Stimulated activated CD8-positive, alpha-beta memory T cell treated with anti-CD3 and anti-CD28 coated beads, Interleukin-15, amount 100 ng/mL, for 1 hour (primary cell): ENCODE data around the gene DEFB114.
"Not testable (repeated sequence)": the region's sequence is repeated elsewhere in the genome, so short reads cannot be mapped to it uniquely, and the experiment has no call there.

Experiments used
- DNase-seq: peaks from one replicate; pipeline ENCODE4 v3.0.0-alpha.2; 2020; ENCODE audit warnings: low read depth

DEFB114 gene, protein sequence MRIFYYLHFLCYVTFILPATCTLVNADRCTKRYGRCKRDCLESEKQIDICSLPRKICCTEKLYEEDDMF

DNA sequence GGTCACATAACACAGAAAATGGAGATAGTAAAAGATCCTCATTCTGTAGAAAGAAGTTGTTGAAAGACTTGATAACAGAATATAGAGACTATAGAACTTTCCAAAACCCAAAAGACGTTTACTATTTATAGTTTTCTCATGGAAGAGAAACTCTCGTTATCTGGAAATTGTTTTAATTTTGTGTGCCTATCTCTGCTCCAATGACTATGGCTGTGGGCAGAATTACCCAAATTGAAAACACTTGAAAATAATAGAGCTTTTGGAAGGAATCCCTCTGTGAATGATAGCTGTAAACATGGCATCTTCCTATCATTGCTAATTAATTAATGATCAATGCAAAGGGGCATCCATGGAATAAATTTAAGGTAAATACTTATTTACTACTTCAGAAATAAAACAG is at the start of gene DEFB114:
TSS of gene DEFB114 (minus strand) at position 101 of the 400 bp plus-strand sequence. CDS start at position 42, 59 bp downstream.
- DNase-seq = no peak

DNA sequence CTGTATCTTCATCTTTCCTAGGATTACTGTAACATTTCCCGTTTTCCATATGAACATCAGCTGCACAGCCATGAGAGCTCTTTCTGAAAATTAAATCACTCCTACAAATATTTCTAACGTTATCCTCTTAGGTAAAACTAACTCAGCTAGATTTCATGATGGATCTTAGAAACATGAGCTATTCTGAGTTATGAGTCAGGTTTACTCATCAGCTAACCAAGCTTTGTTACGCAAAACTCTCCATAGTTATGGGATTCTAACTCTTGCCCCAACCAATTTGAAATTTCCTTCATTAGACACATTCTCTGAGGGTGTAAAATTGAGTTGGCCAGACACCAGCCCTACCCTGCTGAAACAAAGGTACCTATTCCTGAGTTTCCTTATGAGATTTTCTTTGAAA is 43.9 kb upstream of the DEFB114 start:
- DNase-seq = no peak

DNA sequence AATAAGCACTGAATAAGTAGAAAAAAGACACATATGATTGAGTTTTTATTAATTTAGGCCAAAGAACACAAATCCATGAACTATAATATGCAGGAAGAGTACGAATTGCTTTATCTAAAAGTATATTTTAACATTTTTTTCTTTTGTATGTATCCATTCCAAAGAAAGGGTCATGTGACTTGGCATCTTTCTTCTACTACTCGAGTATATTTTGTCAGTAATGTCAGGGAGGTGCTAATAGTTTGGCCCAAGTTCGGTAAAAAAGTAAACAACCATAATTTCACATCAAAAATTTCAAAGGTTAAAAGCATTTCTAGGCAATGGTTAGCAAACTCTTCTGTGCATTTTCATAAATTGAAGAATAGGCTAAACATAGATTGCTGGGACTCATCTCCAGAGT is 39.2 kb upstream of the DEFB114 start:
- no peak for DNase-seq

DNA sequence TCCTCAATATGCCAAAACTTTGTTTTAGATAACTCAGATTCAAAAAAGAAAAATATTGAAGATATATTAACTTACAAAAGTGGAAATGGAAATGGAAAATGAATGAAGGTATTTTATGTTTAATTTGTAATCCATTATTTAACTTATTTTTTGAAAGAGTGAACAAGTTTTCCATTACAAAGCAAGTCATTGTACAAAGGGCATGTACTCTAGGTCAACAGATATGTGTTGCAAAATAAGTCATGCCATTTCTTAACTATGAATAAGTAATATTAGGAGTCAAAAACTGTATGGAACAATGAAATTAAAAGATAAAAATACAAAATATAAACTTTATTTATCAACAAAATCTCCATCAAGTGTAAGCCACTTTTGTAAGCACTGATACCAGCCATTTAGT is 31.3 kb upstream of the DEFB114 start:
- DNase-seq = no peak

DNA sequence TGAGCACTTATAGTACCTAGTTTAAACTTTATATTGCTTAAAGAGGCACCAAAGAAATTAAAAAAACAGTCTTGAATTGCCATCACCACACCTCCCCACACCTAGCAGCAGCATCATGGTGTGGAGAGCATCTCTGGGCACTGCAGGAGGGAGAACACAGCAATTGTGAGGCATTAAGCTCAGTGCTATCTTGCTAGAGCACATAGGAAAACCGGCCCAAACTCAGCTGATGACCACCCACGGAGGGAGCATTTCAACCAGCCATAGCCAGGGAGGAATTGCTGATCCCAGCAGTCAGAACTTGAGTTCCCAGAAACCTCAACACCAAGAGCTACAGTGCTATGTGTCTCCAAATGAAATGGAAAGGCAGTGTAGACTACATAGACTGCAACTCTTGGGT is 24.9 kb upstream of the DEFB114 start:
- DNase-seq = no peak

DNA sequence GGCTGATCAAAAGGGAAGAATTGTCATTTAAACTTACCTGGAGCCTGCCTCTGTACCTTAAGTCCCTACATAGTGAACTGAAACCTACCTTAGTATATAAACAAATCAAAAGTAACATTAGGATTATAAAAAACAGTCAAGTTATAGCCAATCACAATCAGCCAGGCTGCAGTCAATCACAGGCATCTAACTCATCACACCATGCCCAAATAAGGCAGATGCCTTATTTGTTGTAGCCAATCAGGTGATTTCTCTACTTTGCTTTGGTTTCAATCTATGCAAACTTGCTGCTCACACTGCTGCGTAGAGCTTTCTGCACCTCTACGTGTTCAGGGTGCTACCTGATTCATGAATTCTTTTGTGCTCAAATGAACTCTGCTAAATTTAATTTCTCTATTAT is 23.8 kb upstream of the DEFB114 start:
- no peak for DNase-seq

DNA sequence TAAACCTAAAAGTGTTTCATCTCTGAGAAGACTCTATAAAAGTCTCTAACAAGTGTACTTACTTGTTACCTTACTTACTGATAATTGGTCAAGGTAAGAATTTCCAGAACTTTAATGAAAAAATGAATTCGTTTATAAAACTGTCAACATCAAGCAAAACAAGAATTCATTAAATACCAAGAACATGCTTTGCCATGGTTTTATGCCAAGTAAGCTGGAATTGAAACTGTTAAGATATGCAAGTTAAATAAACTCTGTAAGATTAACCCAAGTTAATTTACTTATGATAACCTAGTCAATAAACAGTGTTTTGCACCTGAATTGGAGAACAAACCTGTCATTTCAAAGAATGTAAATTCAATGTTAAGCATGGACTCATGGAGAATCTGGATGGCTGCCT is 22.6 kb upstream of the DEFB114 start:
- DNase-seq = no peak

DNA sequence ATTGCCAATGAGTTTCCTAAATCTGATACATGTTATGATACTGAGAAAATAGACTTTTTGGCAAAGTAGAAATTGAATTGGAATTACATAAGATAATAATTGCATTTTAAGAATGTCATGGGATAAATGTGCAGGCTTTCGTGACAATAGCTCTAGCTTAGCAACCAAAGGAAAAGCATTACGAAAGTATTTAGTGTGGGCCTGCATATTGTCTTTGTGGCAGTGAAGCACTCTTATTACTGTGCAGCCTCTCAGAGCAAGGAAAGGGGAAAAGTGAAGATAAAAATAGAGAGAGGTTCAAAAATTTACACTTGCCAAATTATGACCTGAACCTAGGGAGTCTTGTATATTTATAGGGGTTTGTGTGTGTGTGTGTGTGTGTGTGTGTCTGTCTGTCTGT is 18.1 kb upstream of the DEFB114 start:
- DNase-seq = no peak

DNA sequence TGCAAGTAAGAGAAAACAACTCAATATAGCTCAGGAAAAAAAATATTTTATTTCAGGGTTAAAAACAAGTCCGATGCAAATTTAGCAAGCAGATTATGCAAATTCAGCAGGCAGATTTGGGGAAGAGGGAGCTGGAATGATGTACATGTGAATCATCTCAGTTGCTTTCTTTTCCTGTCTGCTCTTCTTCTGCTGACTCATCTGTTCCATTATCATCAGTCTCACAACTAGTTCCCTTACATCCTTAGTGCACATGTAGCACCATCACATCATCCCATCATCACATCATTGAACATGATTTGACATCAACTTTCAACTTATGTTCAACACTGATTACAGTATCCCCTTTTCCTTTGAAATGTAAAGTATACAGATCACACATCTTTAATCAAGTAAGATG is 16.9 kb upstream of the DEFB114 start:
- DNase-seq = no peak

DNA sequence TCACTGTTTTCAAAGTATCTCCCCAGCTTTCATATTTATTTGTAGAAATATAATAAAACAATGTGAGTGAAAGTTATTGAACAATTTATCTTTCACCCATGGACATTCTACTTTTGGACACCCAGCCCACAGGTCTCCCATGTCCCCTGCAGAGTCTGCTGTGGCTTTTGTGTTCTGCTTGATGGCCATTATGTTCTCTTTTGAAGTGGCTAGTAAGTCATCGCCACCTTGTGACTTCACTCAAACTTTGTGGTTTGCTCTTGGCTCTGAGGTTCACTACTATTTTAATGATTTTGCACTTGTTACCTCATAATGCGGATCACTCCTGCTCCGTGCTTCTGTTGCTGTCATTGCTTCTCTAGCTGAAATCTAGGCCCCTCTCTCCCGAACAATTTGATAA is 15.6 kb upstream of the DEFB114 start:
- no peak for DNase-seq

DNA sequence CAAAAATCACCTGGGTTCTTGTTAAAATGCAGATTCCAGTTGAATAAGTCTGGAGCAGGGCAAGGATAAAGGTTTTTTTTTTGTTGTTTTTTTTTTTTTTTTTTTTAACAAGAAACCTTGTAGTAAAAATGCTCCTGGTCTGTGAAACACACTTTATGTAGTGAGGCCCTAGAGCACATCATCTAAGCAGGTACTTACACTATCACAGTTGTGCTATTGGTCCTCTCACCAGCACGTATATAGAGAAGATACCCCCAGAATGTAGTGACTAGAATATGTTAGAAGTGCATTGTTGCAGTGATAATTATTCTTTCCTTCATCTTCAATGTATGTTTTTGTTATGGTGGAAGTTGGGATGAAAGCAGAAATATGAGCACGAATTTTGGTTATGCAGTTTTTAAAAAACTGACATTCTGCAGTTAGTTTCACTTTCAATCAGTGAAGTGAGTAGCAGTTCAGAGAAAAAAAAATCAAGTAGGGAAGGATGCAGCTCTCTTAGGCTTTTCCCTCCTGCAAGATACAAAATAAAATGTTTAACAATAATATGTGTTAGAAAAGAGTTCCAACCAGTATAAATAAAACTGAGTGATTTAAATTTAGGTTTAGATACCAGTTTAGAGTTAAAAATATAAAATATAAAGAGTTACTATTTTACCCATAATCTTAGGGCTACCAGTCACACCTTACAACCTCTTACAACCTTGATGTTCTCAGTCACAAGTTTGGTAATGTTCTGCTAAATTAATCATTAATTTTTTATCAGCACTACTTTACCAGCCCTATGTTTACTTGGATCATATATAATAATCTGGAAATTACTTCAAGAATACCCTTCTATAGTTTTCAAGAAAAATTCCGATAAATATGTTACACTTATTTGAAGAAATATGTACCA is 14.6 kb upstream of the DEFB114 start:
- DNase-seq = no peak

DNA sequence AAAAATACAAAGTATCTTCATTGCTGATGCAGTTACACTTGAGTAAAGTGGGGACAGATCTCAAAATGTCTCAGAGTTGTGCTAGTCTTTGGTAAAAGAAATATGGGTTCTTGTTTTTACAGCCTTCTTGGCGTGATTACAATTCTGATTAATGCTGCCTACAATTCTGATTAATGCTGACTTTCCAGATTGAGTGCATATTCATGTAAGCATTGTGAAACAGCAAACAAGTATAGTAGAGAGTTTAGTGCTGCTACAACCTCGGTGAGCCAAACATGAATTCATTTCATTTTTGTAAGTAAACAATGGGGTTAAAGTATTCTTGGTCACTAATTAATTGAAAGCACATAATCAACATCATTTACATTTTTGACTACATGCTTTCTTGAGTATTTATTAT is 5.6 kb upstream of the DEFB114 start, which contains the start of gene DEFB113:
TSS of gene DEFB113 (minus strand) at position 21 of the 400 bp plus-strand sequence. CDS start at position 21, 0 bp downstream.
- DNase-seq = no peak

DNA sequence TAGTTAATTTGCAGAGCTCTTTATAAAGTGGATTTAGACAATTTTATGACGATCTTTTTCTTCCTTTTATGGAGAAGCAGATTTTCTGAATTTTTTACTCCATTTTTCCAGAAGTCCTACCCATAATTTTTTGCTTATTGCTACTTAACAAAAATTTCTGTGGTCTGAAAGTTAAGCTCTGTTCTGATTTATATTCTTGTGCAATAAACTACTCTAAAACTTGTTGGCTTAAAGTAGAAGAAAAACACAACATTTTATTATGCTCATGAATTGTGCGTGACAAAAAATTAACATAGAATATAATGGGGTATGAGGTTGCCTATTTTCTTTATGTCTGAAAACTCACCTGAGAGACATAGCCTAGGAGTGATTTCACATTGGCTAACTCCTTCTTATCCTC is 2.9 kb upstream of the DEFB114 start:
- no peak for DNase-seq

DNA sequence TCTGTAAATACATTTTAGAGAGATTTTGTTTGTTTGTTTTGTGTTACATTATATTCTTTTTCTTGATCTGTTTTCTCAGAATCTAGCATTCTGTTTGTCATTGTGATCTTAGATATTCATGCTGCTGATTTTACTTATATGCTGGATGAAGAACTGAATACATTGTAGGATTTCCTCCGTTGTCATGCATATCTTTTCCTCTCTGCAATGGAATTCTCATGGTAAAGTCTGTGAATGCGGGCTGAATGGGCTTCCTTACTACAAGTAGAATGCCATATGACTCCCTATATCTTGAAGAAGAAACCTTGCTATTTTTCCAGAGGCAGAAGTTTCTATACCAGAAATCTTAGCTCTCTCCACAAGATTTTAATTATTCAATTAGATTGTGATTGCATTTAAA is 2.4 kb upstream of the DEFB114 start:
- DNase-seq = no peak

DNA sequence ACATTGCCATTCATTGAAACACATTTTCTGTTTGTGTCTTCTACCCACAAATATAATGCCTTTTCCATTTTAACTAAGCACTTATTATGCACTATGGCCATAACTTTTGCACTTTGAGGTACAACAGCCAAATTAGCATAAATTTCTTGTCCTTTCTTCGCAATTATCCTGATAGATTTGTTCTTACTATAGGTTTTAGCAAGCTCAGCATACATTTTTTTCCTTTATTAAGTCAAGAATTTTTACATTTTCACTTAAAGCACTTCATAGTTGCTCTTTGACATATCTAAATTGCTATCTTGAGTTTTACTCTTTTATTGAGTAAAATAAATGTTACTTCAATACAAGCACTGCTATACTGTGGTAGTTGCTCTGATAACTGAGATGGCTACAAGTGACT is 5.8 kb downstream of the DEFB114 start:
- DNase-seq = no peak

DNA sequence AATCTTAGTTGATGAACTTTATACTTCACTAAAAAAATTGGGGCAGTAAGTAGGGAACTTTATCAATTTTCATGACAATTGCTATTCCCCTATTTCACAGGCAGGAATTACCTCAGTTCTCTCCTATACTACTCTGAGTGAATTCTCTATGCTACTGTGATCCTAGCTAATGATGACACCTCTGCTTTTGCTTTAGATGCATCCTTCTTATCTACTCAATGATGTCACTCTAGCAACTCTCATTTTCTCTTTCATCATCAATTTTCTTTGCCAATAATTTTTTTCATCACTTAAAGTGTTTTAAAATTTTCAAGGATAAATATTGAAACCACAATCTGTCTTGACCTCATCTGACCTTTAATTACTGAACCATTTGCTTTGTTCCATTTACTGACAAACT is 8.1 kb downstream of the DEFB114 start:
- no peak for DNase-seq

DNA sequence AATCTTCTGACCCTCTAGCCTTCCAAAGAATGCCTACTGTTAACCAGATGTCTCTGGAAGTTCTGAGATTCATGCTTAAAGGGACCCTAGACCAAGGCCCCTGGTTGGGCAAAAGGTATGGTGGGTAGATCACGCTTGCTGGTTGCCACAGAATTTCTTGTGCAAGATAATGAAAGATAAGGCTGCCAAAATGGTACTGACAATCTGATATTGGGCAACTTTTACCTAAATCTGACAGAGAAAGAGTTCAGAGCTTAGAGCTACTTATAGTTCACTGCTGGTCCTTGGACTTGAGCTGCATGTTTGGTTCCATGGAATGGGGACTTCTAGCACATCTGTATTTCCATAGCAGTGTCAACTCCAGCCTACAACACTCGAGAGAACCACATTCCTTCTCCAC is 12.0 kb downstream of the DEFB114 start:
- DNase-seq = no peak

DNA sequence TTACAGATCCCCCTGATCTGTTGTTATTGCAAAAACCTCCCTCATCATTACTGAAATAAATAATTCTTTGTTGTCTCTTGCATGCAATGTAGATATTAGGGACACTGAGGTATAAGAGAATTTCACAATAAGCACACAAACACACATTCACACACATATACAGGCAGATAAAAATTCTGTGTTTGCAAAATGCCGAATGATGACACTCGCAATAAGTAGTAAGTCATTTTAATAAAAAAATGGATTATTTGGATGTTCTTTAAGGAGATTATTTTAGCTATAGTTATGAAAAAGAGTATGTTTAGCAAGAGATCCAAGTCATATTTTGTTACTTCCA is 13.6 kb downstream of the DEFB114 start:
- DNase-seq = no peak

DNA sequence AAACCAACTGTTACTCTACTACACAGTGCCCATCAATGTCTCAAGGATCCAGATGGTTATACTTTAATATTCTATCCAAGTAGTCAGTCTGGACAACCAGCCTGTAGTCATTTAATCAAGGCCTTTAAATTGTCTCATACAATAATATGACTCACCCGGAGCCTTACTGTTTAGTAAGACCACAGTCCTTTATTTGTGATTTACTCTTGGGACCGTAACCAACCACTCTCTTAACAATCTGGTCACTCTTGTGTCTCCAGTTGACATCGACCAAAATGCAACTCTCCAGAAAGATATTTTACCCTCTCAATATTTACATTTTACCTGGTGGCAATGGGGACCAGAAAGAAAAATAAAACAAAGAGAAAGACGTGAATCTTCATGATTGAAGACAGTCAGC is 14.9 kb downstream of the DEFB114 start:
- no peak for DNase-seq

DNA sequence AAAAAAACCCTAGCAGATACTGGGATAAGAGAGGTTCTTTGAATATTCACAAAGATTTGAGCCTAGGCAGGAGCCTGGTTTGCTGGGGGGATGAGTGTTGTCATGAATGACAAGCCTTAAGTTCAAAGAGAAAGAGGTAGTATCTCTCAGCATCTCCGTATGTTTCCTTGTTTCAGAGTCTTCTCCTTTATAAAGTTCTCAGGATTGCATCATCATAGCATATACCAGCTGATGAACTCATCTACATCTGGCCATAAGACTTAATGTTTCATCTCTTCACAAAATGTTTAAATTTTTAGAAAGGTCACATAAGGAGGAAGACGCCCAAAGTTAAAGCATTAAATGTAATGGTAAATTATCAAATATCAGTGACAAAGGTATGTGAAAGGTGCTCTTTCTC is 17.1 kb downstream of the DEFB114 start:
- no peak for DNase-seq

DNA sequence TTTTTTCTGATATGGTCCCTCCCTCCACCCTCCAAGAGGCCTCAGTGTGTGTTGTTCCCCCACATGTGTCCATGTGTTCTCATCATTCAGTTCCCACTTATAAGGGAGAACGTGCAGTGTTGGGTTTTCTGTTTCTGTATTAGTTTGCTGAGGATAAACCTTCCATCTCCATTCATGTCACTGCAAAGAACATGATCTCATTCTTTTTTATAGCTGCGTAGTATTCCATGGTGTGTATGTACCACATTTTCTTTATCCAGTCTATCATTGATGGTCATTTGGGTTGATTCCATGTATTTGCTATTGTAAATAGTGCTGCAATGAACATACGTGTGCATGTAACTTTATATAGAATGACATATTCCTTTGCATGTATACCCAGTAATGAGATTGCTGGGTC is 19.9 kb downstream of the DEFB114 start:
- DNase-seq = not testable (repeated sequence)

DNA sequence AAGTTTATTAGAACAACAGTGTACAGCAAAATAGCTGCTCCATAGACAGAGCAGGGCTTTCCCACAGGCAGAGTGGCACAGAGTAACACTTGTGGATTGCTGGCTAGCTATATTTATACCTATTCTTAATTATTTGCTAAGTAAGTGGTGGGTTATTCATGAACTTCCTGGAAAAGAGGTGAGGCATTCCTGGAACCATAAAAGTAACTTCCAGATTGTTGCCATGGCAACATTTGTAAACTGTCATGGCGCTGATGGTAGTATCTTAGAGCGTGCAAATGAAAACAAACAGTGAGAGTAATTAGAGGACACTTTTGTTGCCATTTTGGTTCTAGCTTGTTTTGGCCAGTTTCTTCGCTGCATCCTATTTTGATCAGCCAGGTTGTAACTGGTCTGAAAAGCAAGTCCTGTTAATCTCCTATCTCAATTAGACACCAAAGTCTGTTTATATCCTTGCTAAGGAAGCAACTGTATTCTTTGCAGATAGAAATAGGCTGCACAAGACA is 23.9 kb downstream of the DEFB114 start:
- DNase-seq = no peak

DNA sequence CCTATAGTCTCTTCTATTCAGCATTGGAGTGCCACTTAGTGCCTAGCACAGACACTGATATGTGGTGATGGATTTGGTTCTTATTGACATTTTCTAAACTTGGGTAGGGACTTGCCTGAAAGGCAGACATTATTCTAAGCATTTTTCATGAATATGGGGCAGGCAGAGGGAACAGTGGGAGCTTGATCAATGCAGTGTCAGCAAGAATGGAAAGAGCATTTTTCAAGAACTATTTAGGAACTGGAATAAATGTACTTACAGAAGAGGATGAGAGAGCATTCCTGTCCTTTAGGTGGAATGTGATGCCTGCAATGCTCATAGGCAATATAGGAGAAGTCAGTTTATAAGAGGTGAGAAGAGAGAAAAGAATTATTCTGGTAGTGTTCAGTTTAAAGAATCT is 26.2 kb downstream of the DEFB114 start:
- DNase-seq = no peak

DNA sequence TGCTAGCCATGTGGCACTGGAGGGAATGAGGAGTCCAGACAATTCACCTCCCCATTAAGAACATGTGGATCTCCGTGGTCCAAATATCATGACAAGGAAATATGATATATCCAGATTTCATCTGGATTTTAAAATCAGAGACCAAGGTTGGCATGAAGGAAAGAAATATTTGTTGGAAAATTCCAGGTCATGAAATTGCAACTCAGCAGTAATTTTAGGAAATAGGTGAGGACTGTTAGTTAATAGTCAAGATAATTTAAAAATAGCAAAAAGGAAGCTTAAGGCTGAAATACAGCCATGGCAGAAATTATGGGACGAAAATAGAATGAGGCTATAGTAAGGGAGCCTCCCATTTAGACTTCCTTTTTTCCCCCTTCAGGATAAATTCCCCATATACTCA is 26.9 kb downstream of the DEFB114 start:
- DNase-seq = no peak
